Vagina (tissue), 2 donors: ENCODE data around the gene SSR4. TPM values are rescaled to one million over a fixed set of nuclear protein-coding genes. Genes with fewer than 3 reads are reported as not detected.

Experiments
- DNase-seq, 2 donors: peaks; one replicate each; pipeline ENCODE4 v3.0.0-alpha.2; 2017; ENCODE audit errors: extremely low spot score in 2 of 2
- H3K27ac ChIP-seq: fragments of 200-600 bp; sonication (generic); one replicate; pipeline ENCODE4 v1.5.1; 2019
- H3K27me3 ChIP-seq: fragments of 200-600 bp; sonication (generic); one replicate; pipeline ENCODE4 v1.5.1; 2019
- H3K36me3 ChIP-seq, 2 donors: fragments of 200-600 bp; sonication (generic); one replicate each; pipeline ENCODE4 v1.5.1; 2017 to 2019
- H3K4me1 ChIP-seq: fragments of 200-600 bp; sonication (generic); one replicate; pipeline ENCODE4 v1.5.1; 2019
- H3K4me3 ChIP-seq, 2 donors: fragments of 200-600 bp; sonication (generic); 1 replicate in 1 of 2; 2 replicates in 1 of 2; pipeline ENCODE4 v1.5.1; 2016 to 2019
- H3K9me3 ChIP-seq: fragments of 200-600 bp; sonication (generic); one replicate; pipeline ENCODE4 v1.5.1; 2019
- POLR2A ChIP-seq, 2 donors: fragments of 450-650 bp; IDR thresholded peaks; one replicate each; pipeline ENCODE4 v1.6.1; 2017; ENCODE audit warnings: antibody characterized with exemption in 2 of 2, mild to moderate bottlenecking in 2 of 2, moderate library complexity in 2 of 2
- POLR2AphosphoS5 ChIP-seq, 2 donors: sonication (generic); formaldehyde crosslinking; IDR thresholded peaks; one replicate each; pipeline ENCODE4 v1.9.0; 2017; ENCODE audit warnings: antibody characterized with exemption in 2 of 2, mild to moderate bottlenecking in 2 of 2, low read depth in 1 of 2; ENCODE audit not compliant: insufficient read depth in 1 of 2
- intact Hi-C: fragments of 100-400 bp; cut with DNase I; formaldehyde crosslinking; loops from one replicate; pipeline ENCODE4 v1.15.1; 2023
- total RNA-seq: library from RNA; depleted of rRNA; stranded (reverse); fragments of >200 nt; gene quantifications from one replicate; pipeline ENCODE4 v1.2.3, GENCODE V29; 2016
- TF ChIP-seq, protein P1 (sequence below), 3 experiments: fragments of 450-650 bp in 2 of 3; fragments of 200-600 bp in 1 of 3; sonication (generic) in 1 of 3; IDR thresholded peaks; one replicate each; pipeline ENCODE4 v1.5.1; 2017 to 2019; ENCODE audit warnings: antibody characterized with exemption in 3 of 3, mild to moderate bottlenecking in 2 of 3, moderate library complexity in 2 of 3

SSR4 gene
- total RNA-seq, 1 donor from 2014 or later: 250 TPM

- TF ChIP-seq POLR2AphosphoS5 (IDR thresholded peaks at IDR 0.05; ENCODE audit: insufficient read depth in 1 of 2, low read depth in 1 of 2): no peak
- no peak for TF ChIP-seq POLR2A (IDR thresholded peaks at IDR 0.05)
- TF ChIP-seq, protein P1, sequence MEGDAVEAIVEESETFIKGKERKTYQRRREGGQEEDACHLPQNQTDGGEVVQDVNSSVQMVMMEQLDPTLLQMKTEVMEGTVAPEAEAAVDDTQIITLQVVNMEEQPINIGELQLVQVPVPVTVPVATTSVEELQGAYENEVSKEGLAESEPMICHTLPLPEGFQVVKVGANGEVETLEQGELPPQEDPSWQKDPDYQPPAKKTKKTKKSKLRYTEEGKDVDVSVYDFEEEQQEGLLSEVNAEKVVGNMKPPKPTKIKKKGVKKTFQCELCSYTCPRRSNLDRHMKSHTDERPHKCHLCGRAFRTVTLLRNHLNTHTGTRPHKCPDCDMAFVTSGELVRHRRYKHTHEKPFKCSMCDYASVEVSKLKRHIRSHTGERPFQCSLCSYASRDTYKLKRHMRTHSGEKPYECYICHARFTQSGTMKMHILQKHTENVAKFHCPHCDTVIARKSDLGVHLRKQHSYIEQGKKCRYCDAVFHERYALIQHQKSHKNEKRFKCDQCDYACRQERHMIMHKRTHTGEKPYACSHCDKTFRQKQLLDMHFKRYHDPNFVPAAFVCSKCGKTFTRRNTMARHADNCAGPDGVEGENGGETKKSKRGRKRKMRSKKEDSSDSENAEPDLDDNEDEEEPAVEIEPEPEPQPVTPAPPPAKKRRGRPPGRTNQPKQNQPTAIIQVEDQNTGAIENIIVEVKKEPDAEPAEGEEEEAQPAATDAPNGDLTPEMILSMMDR (IDR thresholded peaks at IDR 0.05): no peak
- Histone ChIP-seq H3K9me3 (no peaks in the 10 kb centered on the region), H3K4me1 (no peaks in the 10 kb centered on the region), H3K27ac (peak overlapping the region; percentile 28), H3K4me3 (peak overlapping the region; percentile 36 to 54), H3K36me3 (no peaks in the 10 kb centered on the region), H3K27me3 (no peaks in the 10 kb centered on the region)
- no peak for DNase-seq
- intact Hi-C loops: no loop called here
These were observed 25.0 kb downstream of the SSR4 start for GRCh38 chrX:153819384-153820040.

- Histone ChIP-seq H3K9me3 (no peaks in the 10 kb centered on the region), H3K4me3 (no peak overlapping the region), H3K36me3 (no peaks in the 10 kb centered on the region), H3K4me1 (no peaks in the 10 kb centered on the region), H3K27me3 (no peaks in the 10 kb centered on the region), H3K27ac (no peak overlapping the region)
- intact Hi-C loops: no loop called here
- DNase-seq: no peak
- TF ChIP-seq POLR2AphosphoS5 (IDR thresholded peaks at IDR 0.05; ENCODE audit: insufficient read depth in 1 of 2, low read depth in 1 of 2): no peak
- TF ChIP-seq, protein P1 (IDR thresholded peaks at IDR 0.05): no peak
- TF ChIP-seq POLR2A (IDR thresholded peaks at IDR 0.05): no peak
These were observed 26.1 kb downstream of the SSR4 start for GRCh38 chrX:153820601-153821000.

- TF ChIP-seq POLR2A (IDR thresholded peaks at IDR 0.05) (no peak), POLR2AphosphoS5 (IDR thresholded peaks at IDR 0.05; ENCODE audit: insufficient read depth in 1 of 2, low read depth in 1 of 2) (no peak)
- TF ChIP-seq, protein P1 (IDR thresholded peaks at IDR 0.05): no peak
- no peaks in the 10 kb centered on the region for H3K36me3 ChIP-seq
- no peak for DNase-seq
- no peak overlapping the region for H3K27ac ChIP-seq
- H3K4me1 ChIP-seq: no peaks in the 10 kb centered on the region
- no peaks in the 10 kb centered on the region for H3K9me3 ChIP-seq
- intact Hi-C loops: no loop called here
- H3K27me3 ChIP-seq: no peaks in the 10 kb centered on the region
- no peak overlapping the region for H3K4me3 ChIP-seq
These were observed 26.6 kb downstream of the SSR4 start for GRCh38 chrX:153821066-153821465.

DNA sequence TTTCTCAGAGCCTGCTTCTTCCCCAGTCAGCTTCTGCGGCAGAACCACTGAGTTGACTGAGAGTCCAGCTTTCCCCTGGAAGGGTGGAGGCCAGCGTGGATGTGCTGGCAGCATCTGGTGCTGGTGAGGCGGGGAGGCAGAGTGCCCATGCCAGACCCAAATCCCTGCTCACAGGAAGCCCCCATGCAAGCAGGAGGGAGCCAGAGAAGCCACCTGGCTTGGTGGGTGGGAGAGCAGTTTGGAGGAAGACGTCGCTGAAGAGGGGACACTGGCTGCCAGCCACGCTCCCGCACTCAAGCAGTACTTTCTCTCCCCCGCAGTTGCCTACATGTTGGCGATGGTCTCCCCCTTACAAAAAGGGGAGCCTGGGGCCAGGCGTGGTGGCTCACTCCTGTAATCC, 29.9 kb downstream of the SSR4 start:
- DNase-seq: peak in 1 of 2 donors; percentile 79
- intact Hi-C loops: no loop called here
- no peak overlapping the region for H3K27ac ChIP-seq
- no peaks in the 10 kb centered on the region for H3K9me3 ChIP-seq
- no peaks in the 10 kb centered on the region for H3K36me3 ChIP-seq
- H3K4me3 ChIP-seq: no peak overlapping the region
- peaks cover 5% of the 10 kb centered on the region for H3K4me1 ChIP-seq
- TF ChIP-seq POLR2A (IDR thresholded peaks at IDR 0.05) (no peak), POLR2AphosphoS5 (IDR thresholded peaks at IDR 0.05; ENCODE audit: insufficient read depth in 1 of 2, low read depth in 1 of 2) (no peak)
- TF ChIP-seq, protein P1 (IDR thresholded peaks at IDR 0.05): no peak
- H3K27me3 ChIP-seq: no peaks in the 10 kb centered on the region

DNA sequence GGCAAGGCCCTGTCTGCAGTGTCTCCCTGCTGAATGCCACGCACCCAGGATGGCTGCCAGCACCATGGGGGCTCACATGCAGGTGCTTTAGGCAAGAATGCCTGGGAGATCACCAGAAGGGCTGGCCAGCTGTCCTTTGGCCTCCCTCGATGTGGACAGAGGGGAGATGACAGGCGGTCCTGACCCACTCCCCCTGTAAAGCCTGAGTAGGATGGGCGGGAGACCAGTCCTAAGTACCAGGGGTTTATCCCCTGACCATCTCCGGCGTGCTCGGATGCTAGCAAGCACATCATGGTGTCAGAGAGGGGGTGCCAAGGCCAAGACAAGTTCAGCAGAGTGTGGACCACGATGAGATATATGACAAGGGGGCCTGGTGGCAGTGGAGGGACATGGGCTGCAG, 30.6 kb downstream of the SSR4 start:
- no peaks in the 10 kb centered on the region for H3K27me3 ChIP-seq
- TF ChIP-seq POLR2AphosphoS5 (IDR thresholded peaks at IDR 0.05; ENCODE audit: insufficient read depth in 1 of 2, low read depth in 1 of 2): no peak
- no peak for TF ChIP-seq POLR2A (IDR thresholded peaks at IDR 0.05)
- TF ChIP-seq, protein P1 (IDR thresholded peaks at IDR 0.05): no peak
- H3K4me1 ChIP-seq: peaks cover 12% of the 10 kb centered on the region
- peak in 1 of 2 donors; percentile 69 for DNase-seq
- no peaks in the 10 kb centered on the region for H3K36me3 ChIP-seq
- no peaks in the 10 kb centered on the region for H3K9me3 ChIP-seq
- no peak overlapping the region for H3K4me3 ChIP-seq
- intact Hi-C loops: no loop called here
- H3K27ac ChIP-seq: no peak overlapping the region
